ENCODE measurements around the gene ZNF581.

The ZNF581 gene

DNA sequence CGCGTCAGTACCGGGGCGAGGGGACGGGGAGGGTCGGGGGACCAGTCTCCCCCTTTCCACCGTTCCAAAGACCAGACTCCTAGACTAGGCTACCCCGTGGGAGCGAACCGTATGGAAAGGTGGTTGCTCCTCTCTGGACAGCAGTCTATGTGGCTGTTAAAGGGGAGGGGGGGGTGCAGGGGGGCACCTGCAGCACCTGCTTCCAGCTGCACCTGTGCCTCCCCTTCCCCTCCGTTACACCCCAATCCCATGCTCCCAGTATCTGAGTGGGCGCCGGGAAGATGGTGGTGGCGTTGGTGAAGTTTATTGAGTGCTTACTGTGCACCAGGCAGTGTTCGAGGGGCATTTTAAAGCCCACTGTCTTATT, 42.8 kb upstream of the ZNF581 start:
- H4K12ac ChIP-seq (ENCODE audit: low read depth, low read length): peak overlapping the region; percentile 40
- H3K9ac ChIP-seq (ENCODE audit: low read length): peak overlapping the region; percentile 43
- H2BK5ac ChIP-seq (ENCODE audit: low read depth, low read length, poor library complexity): no peak overlapping the region
- peak overlapping the region; percentile 98 for H4K91ac ChIP-seq (ENCODE audit: low read depth, low read length)
- H3K27me3 ChIP-seq (ENCODE audit: insufficient read depth, low read length): no peaks in the 10 kb centered on the region
- peak overlapping the region; percentile 15 for H2BK120ac ChIP-seq (ENCODE audit: insufficient read depth, low read length, poor library complexity)
- peak overlapping the region; percentile 84 for H3K4me3 ChIP-seq (ENCODE audit: low read depth, low read length)
- H3K4ac ChIP-seq (ENCODE audit: low read depth, low read length): no peak overlapping the region
- H3K79me1 ChIP-seq (ENCODE audit: low read length): peaks cover 26% of the 10 kb centered on the region
- no peak overlapping the region for H3K23ac ChIP-seq (ENCODE audit: low read length)
- H2AFZ ChIP-seq (ENCODE audit: insufficient read depth, low read length, poor library complexity): peak overlapping the region; percentile 0
- no peak for DNase-seq
- peaks cover 15% of the 10 kb centered on the region in 2 experiments for H3K36me3 ChIP-seq (ENCODE audit: control insufficient read depth in 1 of 2, insufficient read depth in 2 of 2, low read length in 2 of 2)
- H3K18ac ChIP-seq (ENCODE audit: low read length): no peak overlapping the region
- H3K27ac ChIP-seq (ENCODE audit: low read depth, low read length): peak overlapping the region; percentile 51
- peak overlapping the region; percentile 47 for H4K8ac ChIP-seq (ENCODE audit: low read depth, low read length)
- peaks cover 3% of the 10 kb centered on the region for H3K9me3 ChIP-seq (ENCODE audit: insufficient read depth, low read depth, low read length)
- peak overlapping the region; percentile 28 for H2AK5ac ChIP-seq (ENCODE audit: low read length)
- H3K14ac ChIP-seq (ENCODE audit: low read length): peak overlapping the region; percentile 43
- peaks cover 9% of the 10 kb centered on the region in 2 experiments for H3K4me1 ChIP-seq (ENCODE audit: control insufficient read depth in 1 of 2, insufficient read depth in 2 of 2, low read length in 2 of 2)
- H3K79me2 ChIP-seq (ENCODE audit: control insufficient read depth, insufficient read depth, low read length, poor library complexity): peaks cover 9% of the 10 kb centered on the region
- peak overlapping the region; percentile 86 for H3K4me2 ChIP-seq (ENCODE audit: low read length)
- no CpG with 5 or more reads among the region's 15 CpGs for WGBS (ENCODE audit: extremely low coverage, insufficient coverage, insufficient read length)
- no peak overlapping the region for H2BK12ac ChIP-seq (ENCODE audit: low read length)

DNA sequence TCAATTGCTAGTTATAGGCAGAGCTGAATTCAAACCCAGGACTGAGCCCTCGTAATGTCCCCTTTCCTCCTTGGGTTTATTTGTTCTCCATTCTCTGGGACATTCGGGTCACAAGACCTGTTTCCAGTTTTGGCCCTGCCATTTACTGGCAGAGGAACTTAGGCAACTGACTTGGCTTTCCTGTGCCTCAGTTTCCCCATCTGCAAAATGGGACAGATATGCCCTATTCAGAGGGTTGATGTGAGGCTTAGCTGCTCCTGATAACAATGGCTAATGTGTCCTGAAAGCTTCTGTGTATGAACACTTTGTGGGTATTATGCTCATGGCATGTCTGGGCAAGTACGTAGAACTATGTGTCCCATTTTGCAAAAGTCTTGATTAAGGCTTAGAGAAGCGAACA, 42.4 kb upstream of the ZNF581 start:
- no peak overlapping the region for H2AFZ ChIP-seq (ENCODE audit: insufficient read depth, low read length, poor library complexity)
- H3K36me3 ChIP-seq (ENCODE audit: control insufficient read depth in 1 of 2, insufficient read depth in 2 of 2, low read length in 2 of 2): peaks cover 11 to 12% of the 10 kb centered on the region in 2 experiments
- H3K4me2 ChIP-seq (ENCODE audit: low read length): peak overlapping the region; percentile 86
- peaks cover 3% of the 10 kb centered on the region for H3K9me3 ChIP-seq (ENCODE audit: insufficient read depth, low read depth, low read length)
- peak overlapping the region; percentile 3 for H2BK5ac ChIP-seq (ENCODE audit: low read depth, low read length, poor library complexity)
- no peaks in the 10 kb centered on the region for H3K27me3 ChIP-seq (ENCODE audit: insufficient read depth, low read length)
- H3K4me1 ChIP-seq (ENCODE audit: control insufficient read depth in 1 of 2, insufficient read depth in 2 of 2, low read length in 2 of 2): peaks cover 9% of the 10 kb centered on the region in 2 experiments
- H4K12ac ChIP-seq (ENCODE audit: low read depth, low read length): peak overlapping the region; percentile 40
- DNase-seq: peak in 1 of 2 donors; percentile 29
- H3K79me1 ChIP-seq (ENCODE audit: low read length): peaks cover 30% of the 10 kb centered on the region
- peak overlapping the region; percentile 98 for H4K91ac ChIP-seq (ENCODE audit: low read depth, low read length)
- H3K9ac ChIP-seq (ENCODE audit: low read length): no peak overlapping the region
- peaks cover 11% of the 10 kb centered on the region for H3K79me2 ChIP-seq (ENCODE audit: control insufficient read depth, insufficient read depth, low read length, poor library complexity)
- H3K23ac ChIP-seq (ENCODE audit: low read length): no peak overlapping the region
- H4K8ac ChIP-seq (ENCODE audit: low read depth, low read length): peak overlapping the region; percentile 47
- no peak overlapping the region for H3K18ac ChIP-seq (ENCODE audit: low read length)
- peak overlapping the region; percentile 49 for H2BK120ac ChIP-seq (ENCODE audit: insufficient read depth, low read length, poor library complexity)
- no peak overlapping the region for H3K4me3 ChIP-seq (ENCODE audit: low read depth, low read length)
- peak overlapping the region; percentile 51 for H3K27ac ChIP-seq (ENCODE audit: low read depth, low read length)
- peak overlapping the region; percentile 15 for H2AK5ac ChIP-seq (ENCODE audit: low read length)
- WGBS (ENCODE audit: extremely low coverage, insufficient coverage, insufficient read length): no CpG with 5 or more reads among the region's 4 CpGs
- H2BK12ac ChIP-seq (ENCODE audit: low read length): no peak overlapping the region
- H3K4ac ChIP-seq (ENCODE audit: low read depth, low read length): no peak overlapping the region
- peak overlapping the region; percentile 21 for H3K14ac ChIP-seq (ENCODE audit: low read length)

DNA sequence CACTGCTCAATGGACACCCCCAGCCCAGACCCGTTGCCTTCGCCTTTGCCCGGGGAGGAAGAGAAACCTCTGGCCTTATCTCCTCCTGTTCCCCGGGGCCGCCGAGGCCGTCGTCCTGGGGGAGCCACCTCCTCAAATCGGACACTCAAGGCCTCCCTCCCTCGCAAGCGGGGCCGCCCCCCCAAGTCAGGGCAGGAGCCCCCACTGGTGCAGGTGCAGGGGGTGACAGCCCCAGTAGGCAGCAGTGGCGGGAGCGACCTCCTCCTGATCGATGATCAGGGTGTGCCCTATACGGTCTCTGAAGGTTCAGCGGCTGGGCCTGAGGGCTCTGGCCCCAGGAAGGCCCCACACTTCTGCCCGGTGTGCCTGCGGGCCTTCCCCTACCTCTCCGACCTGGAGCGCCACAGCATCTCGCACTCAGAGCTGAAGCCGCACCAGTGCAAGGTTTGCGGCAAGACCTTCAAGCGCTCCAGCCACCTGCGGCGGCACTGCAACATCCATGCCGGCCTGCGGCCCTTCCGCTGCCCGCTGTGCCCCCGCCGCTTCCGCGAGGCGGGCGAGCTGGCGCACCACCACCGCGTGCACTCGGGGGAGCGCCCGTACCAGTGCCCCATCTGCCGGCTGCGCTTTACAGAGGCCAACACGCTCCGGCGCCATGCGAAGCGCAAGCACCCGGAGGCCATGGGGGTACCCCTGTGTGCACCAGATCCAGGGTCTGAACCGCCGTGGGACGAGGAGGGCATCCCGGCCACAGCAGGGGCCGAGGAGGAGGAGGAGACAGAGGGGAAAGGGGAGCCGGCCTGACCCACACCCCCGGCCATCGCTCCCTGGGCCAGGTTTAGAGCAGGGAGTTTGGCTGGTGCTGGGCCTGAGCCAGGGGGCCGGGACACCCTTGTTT, 41.1 kb upstream of the ZNF581 start:
- no peak overlapping the region for H3K9ac ChIP-seq (ENCODE audit: low read length)
- H3K79me2 ChIP-seq (ENCODE audit: control insufficient read depth, insufficient read depth, low read length, poor library complexity): peaks cover 11% of the 10 kb centered on the region
- no peaks in the 10 kb centered on the region for H3K27me3 ChIP-seq (ENCODE audit: insufficient read depth, low read length)
- H3K4ac ChIP-seq (ENCODE audit: low read depth, low read length): peak overlapping the region; percentile 44
- peak overlapping the region; percentile 98 for H4K91ac ChIP-seq (ENCODE audit: low read depth, low read length)
- no peak for DNase-seq
- peak overlapping the region; percentile 51 for H2AK5ac ChIP-seq (ENCODE audit: low read length)
- H2BK5ac ChIP-seq (ENCODE audit: low read depth, low read length, poor library complexity): peak overlapping the region; percentile 24
- no peak overlapping the region for H3K23ac ChIP-seq (ENCODE audit: low read length)
- no peak overlapping the region for H3K18ac ChIP-seq (ENCODE audit: low read length)
- H3K4me2 ChIP-seq (ENCODE audit: low read length): no peak overlapping the region
- no peak overlapping the region for H4K12ac ChIP-seq (ENCODE audit: low read depth, low read length)
- no CpG with 5 or more reads among the region's 60 CpGs for WGBS (ENCODE audit: extremely low coverage, insufficient coverage, insufficient read length)
- no peak overlapping the region for H3K14ac ChIP-seq (ENCODE audit: low read length)
- H3K9me3 ChIP-seq (ENCODE audit: insufficient read depth, low read depth, low read length): no peaks in the 10 kb centered on the region
- H2BK12ac ChIP-seq (ENCODE audit: low read length): peak overlapping the region; percentile 31
- peaks cover 4 to 6% of the 10 kb centered on the region in 2 experiments for H3K36me3 ChIP-seq (ENCODE audit: control insufficient read depth in 1 of 2, insufficient read depth in 2 of 2, low read length in 2 of 2)
- no peak overlapping the region for H2AFZ ChIP-seq (ENCODE audit: insufficient read depth, low read length, poor library complexity)
- peaks cover 14% of the 10 kb centered on the region in 2 experiments for H3K4me1 ChIP-seq (ENCODE audit: control insufficient read depth in 1 of 2, insufficient read depth in 2 of 2, low read length in 2 of 2)
- H3K27ac ChIP-seq (ENCODE audit: low read depth, low read length): no peak overlapping the region
- H2BK120ac ChIP-seq (ENCODE audit: insufficient read depth, low read length, poor library complexity): peak overlapping the region; percentile 49
- no peak overlapping the region for H3K4me3 ChIP-seq (ENCODE audit: low read depth, low read length)
- no peak overlapping the region for H4K8ac ChIP-seq (ENCODE audit: low read depth, low read length)
- peaks cover 30% of the 10 kb centered on the region for H3K79me1 ChIP-seq (ENCODE audit: low read length)

DNA sequence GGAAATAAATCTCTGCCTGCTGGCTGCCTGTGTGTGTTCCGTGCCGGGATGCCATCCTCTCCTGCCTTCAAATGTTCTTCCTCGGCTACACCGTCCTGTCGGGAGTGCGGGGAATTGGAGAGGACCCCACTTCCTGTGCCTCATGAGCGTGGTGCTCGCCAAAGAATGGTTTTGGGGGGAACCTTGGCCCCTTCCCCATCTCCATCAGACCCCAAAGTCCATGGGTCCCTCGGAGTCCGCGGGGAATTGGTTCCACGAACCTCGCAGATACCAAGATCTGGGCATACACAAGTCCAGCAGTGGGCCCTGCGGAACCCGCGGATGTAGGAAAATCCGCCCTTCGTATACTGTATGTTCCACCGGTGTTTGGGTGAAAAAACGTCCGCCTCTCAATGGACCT, 40.3 kb upstream of the ZNF581 start:
- Histone ChIP-seq H2AK5ac (ENCODE audit: low read length) (no peak overlapping the region), H3K27ac (ENCODE audit: low read depth, low read length) (no peak overlapping the region), H3K18ac (ENCODE audit: low read length) (no peak overlapping the region), H3K9me3 (ENCODE audit: insufficient read depth, low read depth, low read length) (no peaks in the 10 kb centered on the region), H3K4me2 (ENCODE audit: low read length) (no peak overlapping the region), H2BK12ac (ENCODE audit: low read length) (no peak overlapping the region), H3K27me3 (ENCODE audit: insufficient read depth, low read length) (no peaks in the 10 kb centered on the region), H2BK120ac (ENCODE audit: insufficient read depth, low read length, poor library complexity) (no peak overlapping the region), H3K79me2 (ENCODE audit: control insufficient read depth, insufficient read depth, low read length, poor library complexity) (peaks cover 11% of the 10 kb centered on the region), H2BK5ac (ENCODE audit: low read depth, low read length, poor library complexity) (no peak overlapping the region), H4K12ac (ENCODE audit: low read depth, low read length) (no peak overlapping the region), H4K91ac (ENCODE audit: low read depth, low read length) (no peak overlapping the region), H3K14ac (ENCODE audit: low read length) (no peak overlapping the region), H3K4ac (ENCODE audit: low read depth, low read length) (no peak overlapping the region), H4K8ac (ENCODE audit: low read depth, low read length) (no peak overlapping the region), H3K36me3 (ENCODE audit: control insufficient read depth in 1 of 2, insufficient read depth in 2 of 2, low read length in 2 of 2) (peaks cover 0 to 3% of the 10 kb centered on the region in 2 experiments), H3K79me1 (ENCODE audit: low read length) (peaks cover 30% of the 10 kb centered on the region), H3K23ac (ENCODE audit: low read length) (no peak overlapping the region), H3K4me3 (ENCODE audit: low read depth, low read length) (no peak overlapping the region), H2AFZ (ENCODE audit: insufficient read depth, low read length, poor library complexity) (no peak overlapping the region), H3K9ac (ENCODE audit: low read length) (no peak overlapping the region), H3K4me1 (ENCODE audit: control insufficient read depth in 1 of 2, insufficient read depth in 2 of 2, low read length in 2 of 2) (peaks cover 14% of the 10 kb centered on the region in 2 experiments)
- DNase-seq: no peak
- no CpG with 5 or more reads among the region's 21 CpGs for WGBS (ENCODE audit: extremely low coverage, insufficient coverage, insufficient read length)
